Measurements from ENCODE around the gene GABRR2. TPM values are rescaled to one million over a fixed set of nuclear protein-coding genes. Genes with fewer than 3 reads are reported as not detected.

GABRR2 gene
- total RNA-seq, 1 experiment from 2014 or later: 0.36 TPM

DNA sequence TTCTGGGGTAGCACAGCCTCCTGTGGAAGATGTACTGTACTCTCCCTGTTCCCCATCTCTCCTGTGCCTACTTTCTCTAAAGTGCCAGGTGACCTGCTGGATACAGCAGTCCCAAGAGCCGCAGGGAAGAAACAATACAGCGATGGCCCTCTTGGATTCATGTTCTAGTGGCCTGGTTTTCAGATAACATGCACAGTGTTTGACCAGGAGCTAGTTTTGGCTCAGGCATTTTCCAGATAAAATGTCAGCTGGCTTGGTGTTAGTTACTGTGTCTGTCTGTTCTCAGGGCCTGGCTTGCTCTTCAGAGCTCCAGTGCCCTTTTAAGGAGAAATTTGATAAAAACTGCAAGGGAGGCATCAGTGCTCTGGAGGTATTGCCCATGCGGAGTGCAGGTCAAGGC is 41.3 kb downstream of the GABRR2 start:
- Histone ChIP-seq H3K4me2 (ENCODE audit: low read length) (no peak overlapping the region), H4K20me1 (ENCODE audit: low read length) (no peaks in the 10 kb centered on the region), H3K9me3 (ENCODE audit: low read length) (no peaks in the 10 kb centered on the region), H3K4me3 (ENCODE audit: low read length) (no peak overlapping the region), H3K4me1 (ENCODE audit: insufficient read depth, low read length) (no peaks in the 10 kb centered on the region), H3K9me2 (replicated peaks; ENCODE audit: low read length) (no peaks in the 10 kb centered on the region), H3K27me3 (ENCODE audit: low read length) (no peaks in the 10 kb centered on the region), H2AFZ (ENCODE audit: low read length) (no peak overlapping the region), H3K9ac (ENCODE audit: low read length) (no peak overlapping the region), H3F3A (ENCODE audit: low read length, unreplicated experiment) (no peaks in the 10 kb centered on the region), H3K27ac (ENCODE audit: low read length) (no peak overlapping the region), H3K36me3 (ENCODE audit: low read depth, low read length) (no peaks in the 10 kb centered on the region), H3K79me2 (ENCODE audit: low read length) (no peaks in the 10 kb centered on the region)
- ChIA-PET CTCF (no interaction called here), POLR2A (ENCODE audit: unreplicated experiment) (no interaction called here)
- BruUV-seq (replicated peaks): no TSS peak
- TF ChIP-seq CTCF (conservative IDR thresholded peaks at IDR 0.05; ENCODE audit: low read depth, low read length) (no peak), EZH2 (IDR thresholded peaks at IDR 0.05; ENCODE audit: low read length, unreplicated experiment) (no peak), EZH2phosphoT487 (IDR thresholded peaks at IDR 0.05; ENCODE audit: borderline replicate concordance, low read length) (no peak)
- intact Hi-C loops (cut with micrococcal nuclease): no loop called here
- no peak for ATAC-seq
- no peak for DNase-seq

- Histone ChIP-seq H3K4me1 (ENCODE audit: insufficient read depth, low read length) (no peaks in the 10 kb centered on the region), H3K27me3 (ENCODE audit: low read length) (no peaks in the 10 kb centered on the region), H3K27ac (ENCODE audit: low read length) (no peak overlapping the region), H2AFZ (ENCODE audit: low read length) (no peak overlapping the region), H3K9me3 (ENCODE audit: low read length) (no peaks in the 10 kb centered on the region), H3K9ac (ENCODE audit: low read length) (no peak overlapping the region), H3K9me2 (replicated peaks; ENCODE audit: low read length) (no peaks in the 10 kb centered on the region), H3K79me2 (ENCODE audit: low read length) (no peaks in the 10 kb centered on the region), H3K4me3 (ENCODE audit: low read length) (no peak overlapping the region), H4K20me1 (ENCODE audit: low read length) (no peaks in the 10 kb centered on the region), H3K36me3 (ENCODE audit: low read depth, low read length) (no peaks in the 10 kb centered on the region), H3K4me2 (ENCODE audit: low read length) (no peak overlapping the region), H3F3A (ENCODE audit: low read length, unreplicated experiment) (no peaks in the 10 kb centered on the region)
- ATAC-seq (no peak), DNase-seq (no peak)
- CTCF ChIA-PET: no interaction called here
- intact Hi-C loops (cut with micrococcal nuclease): no loop called here
- BruUV-seq (replicated peaks): no TSS peak
- TF ChIP-seq EZH2 (IDR thresholded peaks at IDR 0.05; ENCODE audit: low read length, unreplicated experiment) (no peak), CTCF (conservative IDR thresholded peaks at IDR 0.05; ENCODE audit: low read depth, low read length) (no peak), EZH2phosphoT487 (IDR thresholded peaks at IDR 0.05; ENCODE audit: borderline replicate concordance, low read length) (no peak)
- POLR2A ChIA-PET (ENCODE audit: unreplicated experiment): no interaction called here
Observed at GRCh38 chr6:89272596-89272995, 42.5 kb downstream of the GABRR2 start.

- intact Hi-C loops (cut with micrococcal nuclease): no loop called here
- Histone ChIP-seq H3K9ac (ENCODE audit: low read length) (no peak overlapping the region), H3K4me3 (ENCODE audit: low read length) (no peak overlapping the region), H3K4me2 (ENCODE audit: low read length) (no peak overlapping the region), H3K9me2 (replicated peaks; ENCODE audit: low read length) (no peaks in the 10 kb centered on the region), H4K20me1 (ENCODE audit: low read length) (no peaks in the 10 kb centered on the region), H3K4me1 (ENCODE audit: insufficient read depth, low read length) (no peaks in the 10 kb centered on the region), H3K36me3 (ENCODE audit: low read depth, low read length) (no peaks in the 10 kb centered on the region), H3F3A (ENCODE audit: low read length, unreplicated experiment) (no peaks in the 10 kb centered on the region), H3K27ac (ENCODE audit: low read length) (no peak overlapping the region), H3K79me2 (ENCODE audit: low read length) (no peaks in the 10 kb centered on the region), H3K9me3 (ENCODE audit: low read length) (no peaks in the 10 kb centered on the region), H3K27me3 (ENCODE audit: low read length) (no peaks in the 10 kb centered on the region), H2AFZ (ENCODE audit: low read length) (no peak overlapping the region)
- CTCF ChIA-PET: no interaction called here
- POLR2A ChIA-PET (ENCODE audit: unreplicated experiment): no interaction called here
- ATAC-seq: no peak
- no peak for TF ChIP-seq EZH2phosphoT487 (IDR thresholded peaks at IDR 0.05; ENCODE audit: borderline replicate concordance, low read length)
- BruUV-seq (replicated peaks): no TSS peak
- DNase-seq: no peak
Observed at GRCh38 chr6:89270951-89271721, 44.0 kb downstream of the GABRR2 start.
